Keratinocyte (primary cell): Measurements from ENCODE around the gene SIGLEC9. TPM values are rescaled to one million over a fixed set of nuclear protein-coding genes. Genes with fewer than 3 reads are reported as not detected.

ENCODE experiments used
- DNase-seq: peaks from one replicate; pipeline ENCODE4 v3.0.0-alpha.2; 2011; ENCODE audit warnings: low read depth, missing footprints, low spot score
- FAIRE-seq: peaks from 2 replicates; lab custom pipeline; 2011; peaks lifted over from hg19 to GRCh38; lab: Jason Lieb, UNC
- H2AFZ ChIP-seq: 2 replicates; pipeline ENCODE4 v1.6.0; 2012; ENCODE audit warnings: low read length, control low read depth, inconsistent platforms; ENCODE audit not compliant: control insufficient read depth
- H3K27ac ChIP-seq: 2 replicates; pipeline ENCODE4 v1.5.1; 2011; ENCODE audit warnings: low read length; ENCODE audit not compliant: control insufficient read depth, insufficient read depth
- H3K27me3 ChIP-seq: 3 replicates; pipeline ENCODE4 v1.6.0; 2011; ENCODE audit warnings: low read length; ENCODE audit not compliant: control insufficient read depth, insufficient read depth; ENCODE audit errors: extremely low read depth
- H3K36me3 ChIP-seq, 2 experiments: 2 replicates in 1 of 2; 3 replicates in 1 of 2; pipeline ENCODE4 v1.5.1; 2011; ENCODE audit warnings: low read length in 2 of 2, mild to moderate bottlenecking in 1 of 2; ENCODE audit not compliant: control insufficient read depth in 2 of 2, insufficient read depth in 2 of 2; ENCODE audit errors: extremely low read depth in 1 of 2
- H3K4me1 ChIP-seq: 3 replicates; pipeline ENCODE4 v1.5.1; 2011; ENCODE audit warnings: low read length; ENCODE audit not compliant: control insufficient read depth, insufficient read depth; ENCODE audit errors: extremely low read depth
- H3K4me2 ChIP-seq: 3 replicates; pipeline ENCODE4 v1.6.0; 2011; ENCODE audit warnings: low read depth, low read length; ENCODE audit not compliant: control insufficient read depth, insufficient read depth; ENCODE audit errors: extremely low read depth
- H3K4me3 ChIP-seq, 3 experiments: fragments of 200-600 bp in 1 of 3; sonication (generic) in 1 of 3; 2 replicates in 2 of 3; 3 replicates in 1 of 3; pipeline ENCODE4 v1.5.1; 2011 to 2016; ENCODE audit warnings: low read length in 3 of 3, mild to moderate bottlenecking in 3 of 3, control low read depth in 2 of 3, inconsistent platforms in 1 of 3, low read depth in 1 of 3, mixed read lengths in 1 of 3, mixed run types in 1 of 3, moderate library complexity in 1 of 3; ENCODE audit not compliant: control insufficient read depth in 2 of 3, insufficient read depth in 2 of 3; ENCODE audit errors: extremely low read depth in 1 of 3
- H3K79me2 ChIP-seq: 2 replicates; pipeline ENCODE4 v1.6.0; 2012; ENCODE audit warnings: low read length; ENCODE audit not compliant: control insufficient read depth, insufficient read depth
- H3K9ac ChIP-seq: 3 replicates; pipeline ENCODE4 v1.6.0; 2011; ENCODE audit warnings: low read length; ENCODE audit not compliant: control insufficient read depth, insufficient read depth; ENCODE audit errors: extremely low read depth
- H3K9me1 ChIP-seq: 3 replicates; pipeline ENCODE4 v1.6.0; 2011; ENCODE audit warnings: low read length; ENCODE audit not compliant: control insufficient read depth, insufficient read depth; ENCODE audit errors: extremely low read depth
- H3K9me3 ChIP-seq: 2 replicates; pipeline ENCODE4 v1.5.1; 2012; ENCODE audit warnings: low read depth, low read length; ENCODE audit not compliant: control insufficient read depth
- H4K20me1 ChIP-seq: 3 replicates; pipeline ENCODE4 v1.6.0; 2011; ENCODE audit warnings: low read length; ENCODE audit not compliant: control insufficient read depth, insufficient read depth; ENCODE audit errors: extremely low read depth
- CTCF ChIP-seq, 3 experiments: IDR thresholded peaks in 1 of 3; conservative IDR thresholded peaks in 1 of 3; optimal IDR thresholded peaks in 1 of 3; 2 replicates in 2 of 3; 3 replicates in 1 of 3; pipeline versions ENCODE3 to v1.5.1; 2011; ENCODE audit warnings: low read length in 3 of 3, mild to moderate bottlenecking in 3 of 3, moderate library complexity in 2 of 3, control low read depth in 1 of 3, inconsistent platforms in 1 of 3; ENCODE audit not compliant: insufficient read depth in 2 of 3; ENCODE audit errors: extremely low read depth in 1 of 3
- EZH2 ChIP-seq: IDR thresholded peaks from one replicate; pipeline ENCODE4 v1.6.1; 2012; ENCODE audit warnings: inconsistent platforms, mild to moderate bottlenecking, low read length, moderate library complexity
- dilution Hi-C: fragments of 300-500 bp; cut with MboI; formaldehyde crosslinking; loops from one replicate; pipeline ENCODE4 v1.7.0; 2020; ENCODE audit warnings: low sequenced_read_pairs; ENCODE audit not compliant: extremely low pct_ligation_motif_present
- polyA plus RNA-seq, 5 experiments: library from polyadenylated mRNA; depleted of rRNA in 3 of 5; stranded (reverse) in 3 of 5; stranded (forward) in 1 of 5; unstranded in 1 of 5; fragments of >200 nt; gene quantifications; 1 replicate in 1 of 5; 2 replicates in 3 of 5; 3 replicates in 1 of 5; pipeline versions ENCODE4 v1.2.1 to v1.2.3, GENCODE V29; 2011 to 2012; ENCODE audit warnings: missing spikeins in 2 of 5, low read depth in 1 of 5, low replicate concordance in 1 of 5

Gene SIGLEC9
- polyA plus RNA-seq, 1 donor (not counting 4 experiments of a cell fraction or from before 2014, with no cell fraction given), result not detected

GRCh38 chr19:51135986-51136762 lies 11.5 kb downstream of the SIGLEC9 start:
- H3K27ac ChIP-seq, result no peak overlapping the region
- H3K4me1 ChIP-seq, result no peaks in the 10 kb centered on the region
- no peaks in the 10 kb centered on the region for H3K36me3 ChIP-seq
- peaks cover 2% of the 10 kb centered on the region for H3K27me3 ChIP-seq
- no peak overlapping the region for H3K9ac ChIP-seq
- H3K4me2 ChIP-seq, result no peak overlapping the region
- DNase-seq, result no peak
- H3K4me3 ChIP-seq, result no peak overlapping the region
- H3K9me1 ChIP-seq, result no peaks in the 10 kb centered on the region
- TF ChIP-seq EZH2, result no peak
- no peak for TF ChIP-seq CTCF (optimal IDR thresholded peaks at IDR 0.05 in 1 of 3, IDR thresholded peaks at IDR 0.05 in 1 of 3, conservative IDR thresholded peaks at IDR 0.05 in 1 of 3; ENCODE audit: extremely low read depth in 1 of 3, insufficient read depth in 2 of 3, low read length in 3 of 3)
- no peaks in the 10 kb centered on the region for H4K20me1 ChIP-seq
- dilution Hi-C loops, result no loop called here
- H2AFZ ChIP-seq, result no peak overlapping the region
- no peak for FAIRE-seq
- H3K79me2 ChIP-seq, result no peaks in the 10 kb centered on the region
- no peaks in the 10 kb centered on the region for H3K9me3 ChIP-seq

- no peak for TF ChIP-seq EZH2
- TF ChIP-seq CTCF (optimal IDR thresholded peaks at IDR 0.05 in 1 of 3, IDR thresholded peaks at IDR 0.05 in 1 of 3, conservative IDR thresholded peaks at IDR 0.05 in 1 of 3; ENCODE audit: extremely low read depth in 1 of 3, insufficient read depth in 2 of 3, low read length in 3 of 3), result no peak
- H3K27me3 ChIP-seq, result peaks cover 7% of the 10 kb centered on the region
- H3K79me2 ChIP-seq, result no peaks in the 10 kb centered on the region
- H3K9ac ChIP-seq, result no peak overlapping the region
- no peaks in the 10 kb centered on the region for H3K36me3 ChIP-seq
- no peaks in the 10 kb centered on the region for H4K20me1 ChIP-seq
- no peak for DNase-seq
- H2AFZ ChIP-seq, result no peak overlapping the region
- no peaks in the 10 kb centered on the region for H3K4me1 ChIP-seq
- H3K4me3 ChIP-seq, result no peak overlapping the region
- no peak overlapping the region for H3K4me2 ChIP-seq
- no peaks in the 10 kb centered on the region for H3K9me1 ChIP-seq
- dilution Hi-C loops, result no loop called here
- H3K27ac ChIP-seq, result no peak overlapping the region
- FAIRE-seq, result no peak
- no peaks in the 10 kb centered on the region for H3K9me3 ChIP-seq
Measured at GRCh38 chr19:51136851-51137551, 12.3 kb downstream of the SIGLEC9 start.
